RWPE2 (cell line): ENCODE results near the gene OSBPL6.
"Not testable (repeated sequence)": the region's sequence is repeated elsewhere in the genome, so short reads cannot be mapped to it uniquely, and the experiment has no call there.

Experiments
- ATAC-seq: fragments of 200-7000 bp; cut with Tn5 transposase; 3 replicates; pipeline ENCODE4 v1.9.1; 2021; ENCODE audit warnings: low read depth
- DNase-seq: peaks from one replicate; pipeline ENCODE4 v3.0.0-alpha.2; 2020; ENCODE audit warnings: low spot score
- H3K27ac ChIP-seq: fragments of 450-650 bp; 2 replicates; pipeline ENCODE4 v1.5.1; 2017; ENCODE audit warnings: mild to moderate bottlenecking; ENCODE audit not compliant: poor library complexity, severe bottlenecking
- H3K27me3 ChIP-seq: fragments of 250-450 bp; sonication (Bioruptor Pico); 2 replicates; pipeline ENCODE4 v1.5.1; 2021; ENCODE audit warnings: mild to moderate bottlenecking, moderate library complexity; ENCODE audit not compliant: insufficient read depth, poor library complexity, severe bottlenecking
- H3K36me3 ChIP-seq: fragments of 250-450 bp; sonication (Bioruptor Pico); 2 replicates; pipeline ENCODE4 v1.5.1; 2020; ENCODE audit warnings: low read depth, mild to moderate bottlenecking, moderate library complexity
- H3K4me1 ChIP-seq: fragments of 250-450 bp; sonication (Bioruptor Pico); 2 replicates; pipeline ENCODE4 v1.5.1; 2021; ENCODE audit warnings: mild to moderate bottlenecking, moderate library complexity; ENCODE audit not compliant: insufficient read depth, poor library complexity, severe bottlenecking
- H3K4me3 ChIP-seq: fragments of 250-450 bp; sonication (Bioruptor Pico); 2 replicates; pipeline ENCODE4 v1.5.1; 2021; ENCODE audit warnings: mild to moderate bottlenecking, moderate library complexity; ENCODE audit not compliant: severe bottlenecking
- H3K9me3 ChIP-seq: fragments of 250-450 bp; sonication (Bioruptor Pico); 2 replicates; pipeline ENCODE4 v1.5.1; 2021; ENCODE audit warnings: mild to moderate bottlenecking, moderate library complexity; ENCODE audit not compliant: severe bottlenecking
- CTCF ChIP-seq: fragments of 450-650 bp; IDR thresholded peaks from one replicate; pipeline ENCODE4 v1.5.1; 2017; ENCODE audit warnings: mild to moderate bottlenecking, moderate library complexity; ENCODE audit not compliant: poor library complexity, severe bottlenecking

OSBPL6 gene

DNA sequence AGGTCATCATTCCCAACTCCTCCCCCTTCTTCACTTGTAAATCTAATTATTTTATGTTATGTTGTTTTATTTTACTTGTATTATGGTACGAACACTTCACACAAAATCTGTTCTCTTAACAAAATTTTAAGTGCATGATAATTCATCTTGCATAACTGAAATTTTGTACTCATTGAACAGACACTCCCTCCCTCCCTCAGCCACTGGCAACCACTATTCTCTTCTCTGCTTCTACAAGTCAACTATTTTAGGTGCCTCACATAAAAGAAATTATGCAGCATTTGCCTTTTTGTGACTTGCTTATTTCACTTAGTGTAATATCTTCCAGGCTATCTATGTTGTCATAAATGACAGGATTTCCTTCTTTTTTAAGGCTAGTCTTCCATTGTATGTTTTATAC is 30.4 kb upstream of the OSBPL6 start:
- ATAC-seq (no peak), DNase-seq (no peak)
- H3K27ac ChIP-seq = no peak overlapping the region
- H3K4me3 ChIP-seq = no peak overlapping the region
- no peaks in the 10 kb centered on the region for H3K27me3 ChIP-seq
- H3K36me3 ChIP-seq = no peaks in the 10 kb centered on the region
- no peaks in the 10 kb centered on the region for H3K9me3 ChIP-seq
- TF ChIP-seq CTCF = no peak
- H3K4me1 ChIP-seq = no peaks in the 10 kb centered on the region

DNA sequence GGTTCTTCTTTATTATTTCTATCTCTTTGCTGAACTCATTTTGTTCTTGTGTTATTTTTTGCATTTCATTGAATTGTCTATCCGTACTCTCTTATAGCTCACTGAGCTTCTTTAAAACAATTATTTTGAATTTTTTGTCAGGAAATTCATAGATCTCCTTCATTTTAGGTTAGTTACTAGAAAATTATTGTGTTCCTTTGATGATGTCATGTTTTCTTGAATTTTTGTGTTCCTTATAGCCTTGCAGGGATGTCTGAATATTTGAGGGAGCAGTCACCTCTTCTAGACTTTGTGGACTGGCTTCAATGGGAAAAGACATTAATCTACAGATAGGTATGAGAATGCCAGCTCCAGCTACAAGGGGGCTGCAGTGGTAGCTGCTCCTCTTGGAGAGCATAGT is 20.7 kb upstream of the OSBPL6 start:
- H3K4me1 ChIP-seq = no peaks in the 10 kb centered on the region
- TF ChIP-seq CTCF = no peak
- no peak for DNase-seq
- no peaks in the 10 kb centered on the region for H3K27me3 ChIP-seq
- H3K4me3 ChIP-seq = no peak overlapping the region
- no peaks in the 10 kb centered on the region for H3K36me3 ChIP-seq
- H3K27ac ChIP-seq = no peak overlapping the region
- ATAC-seq = no peak
- no peaks in the 10 kb centered on the region for H3K9me3 ChIP-seq

GRCh38 chr2:178177066-178177679 is 17.1 kb upstream of the OSBPL6 start:
- no peak for TF ChIP-seq CTCF
- H3K9me3 ChIP-seq = no peaks in the 10 kb centered on the region
- DNase-seq (no peak), ATAC-seq (peak; percentile 51; the same call in 1 of the 3 replicates)
- H3K4me1 ChIP-seq = no peaks in the 10 kb centered on the region
- no peak overlapping the region for H3K27ac ChIP-seq
- no peak overlapping the region for H3K4me3 ChIP-seq
- H3K36me3 ChIP-seq = no peaks in the 10 kb centered on the region
- H3K27me3 ChIP-seq = no peaks in the 10 kb centered on the region

DNA sequence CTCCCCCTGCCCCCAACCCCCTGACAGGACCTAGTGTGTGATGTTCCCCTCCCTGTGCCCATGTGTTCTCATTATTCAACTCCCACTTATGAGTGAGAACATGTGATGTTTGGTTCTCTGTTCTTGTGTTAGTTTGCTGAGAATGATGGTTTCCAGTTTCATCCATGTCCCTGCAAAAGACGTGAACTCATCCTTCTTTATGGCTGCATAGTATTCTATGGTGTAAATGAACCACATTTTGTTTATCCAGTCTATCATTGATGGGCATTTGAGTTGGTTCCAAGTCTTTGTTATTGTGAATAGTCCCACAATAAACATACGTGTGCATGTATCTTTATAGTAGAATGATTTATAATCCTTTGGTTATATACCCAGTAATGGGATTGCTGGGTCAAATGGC is 13.7 kb upstream of the OSBPL6 start:
- H3K4me1 ChIP-seq, DNase-seq, H3K27ac ChIP-seq, H3K36me3 ChIP-seq, ATAC-seq, H3K4me3 ChIP-seq, H3K9me3 ChIP-seq, H3K27me3 ChIP-seq: not testable (repeated sequence)

- Histone ChIP-seq H3K27ac (no peak overlapping the region), H3K9me3 (no peaks in the 10 kb centered on the region), H3K27me3 (no peaks in the 10 kb centered on the region), H3K4me1 (no peaks in the 10 kb centered on the region), H3K4me3 (no peak overlapping the region), H3K36me3 (no peaks in the 10 kb centered on the region)
- TF ChIP-seq CTCF = no peak
- ATAC-seq (no peak), DNase-seq (no peak)
These were observed 6.5 kb upstream of the OSBPL6 start for GRCh38 chr2:178187861-178188260.
